T-helper 17 cell (primary cell): ENCODE results near the gene SPTBN1. TPM values are rescaled to one million over a fixed set of nuclear protein-coding genes. Genes with fewer than 3 reads are reported as not detected.

Experiments used
- ATAC-seq: fragments of 150-1000 bp; cut with Tn5 transposase; 2 replicates; pipeline ENCODE4 v1.10.0; 2021; ENCODE audit warnings: mild to moderate bottlenecking, moderate library complexity
- DNase-seq, 3 donors: peaks; one replicate each; pipeline versions ENCODE4 v3.0.0 to v3.0.0-alpha.2; 2020 to 2021
- H3K9me3 ChIP-seq: one replicate; pipeline ENCODE4 v1.7.0; 2013; ENCODE audit warnings: low read length, mild to moderate bottlenecking; ENCODE audit not compliant: control insufficient read depth, poor library complexity, severe bottlenecking
- H3K27ac Mint-ChIP-seq: one replicate; pipeline ENCODE4 v1.8.0; 2022; ENCODE audit warnings: mild to moderate bottlenecking, moderate library complexity, mixed read lengths
- H3K27me3 Mint-ChIP-seq: one replicate; pipeline ENCODE4 v1.8.0; 2022; ENCODE audit warnings: mixed read lengths
- H3K36me3 Mint-ChIP-seq: one replicate; pipeline ENCODE4 v1.8.0; 2022; ENCODE audit warnings: low read depth, mixed read lengths
- H3K4me1 Mint-ChIP-seq: one replicate; pipeline ENCODE4 v1.8.0; 2022; ENCODE audit warnings: mild to moderate bottlenecking, mixed read lengths
- H3K4me3 Mint-ChIP-seq: one replicate; pipeline ENCODE4 v1.8.0; 2022; ENCODE audit warnings: mild to moderate bottlenecking, moderate library complexity, mixed read lengths
- total RNA-seq, 4 donors: library from RNA in 2 of 4; stranded (reverse) in 2 of 4; gene quantifications; one replicate each; pipeline ENCODE4 v1.2.3 and lab custom pipeline; 2022 to 2026

SPTBN1 gene
- total RNA-seq, 2 donors from 2014 or later = 187 to 195 TPM

- Mint-ChIP-seq H3K4me3 (no peak overlapping the region), H3K4me1 (no peaks in the 10 kb centered on the region), H3K27ac (no peak overlapping the region), H3K36me3 (peaks cover 2% of the 10 kb centered on the region), H3K27me3 (peaks cover 18% of the 10 kb centered on the region)
- DNase-seq = no peak
- H3K9me3 ChIP-seq = no peaks in the 10 kb centered on the region
- no peak for ATAC-seq
These were observed 16.5 kb upstream of the SPTBN1 start for GRCh38 chr2:54439582-54439981.

GRCh38 chr2:54440050-54440449, 16.1 kb upstream of the SPTBN1 start:
- H3K4me1 Mint-ChIP-seq = no peaks in the 10 kb centered on the region
- ATAC-seq (no peak), DNase-seq (no peak)
- peaks cover 22% of the 10 kb centered on the region for H3K27me3 Mint-ChIP-seq
- H3K4me3 Mint-ChIP-seq = no peak overlapping the region
- peaks cover 2% of the 10 kb centered on the region for H3K36me3 Mint-ChIP-seq
- H3K27ac Mint-ChIP-seq = no peak overlapping the region
- no peaks in the 10 kb centered on the region for H3K9me3 ChIP-seq

DNA sequence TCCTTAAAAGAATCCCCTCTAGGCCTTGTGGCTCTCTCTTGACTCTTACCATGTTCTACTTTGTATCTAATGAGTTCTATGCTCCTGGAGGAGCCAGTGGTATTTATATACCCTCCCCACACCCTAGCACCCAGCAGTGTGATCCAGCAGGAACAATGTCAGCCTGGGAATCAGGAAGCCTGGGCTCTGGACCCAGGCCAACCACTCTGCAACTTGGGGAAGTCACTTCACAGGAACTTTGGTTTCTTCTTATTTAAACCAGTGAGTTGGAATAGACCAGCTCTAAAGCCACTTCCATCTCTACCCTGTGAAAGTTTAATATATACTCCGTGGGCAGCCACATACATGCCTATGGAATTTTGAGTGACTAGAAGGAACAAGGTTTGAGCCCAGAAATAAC, 11.6 kb upstream of the SPTBN1 start:
- no peak for ATAC-seq
- no peaks in the 10 kb centered on the region for H3K9me3 ChIP-seq
- Mint-ChIP-seq H3K4me3 (no peak overlapping the region), H3K36me3 (no peaks in the 10 kb centered on the region), H3K4me1 (no peaks in the 10 kb centered on the region), H3K27ac (no peak overlapping the region), H3K27me3 (peaks cover 25% of the 10 kb centered on the region)
- no peak for DNase-seq

GRCh38 chr2:54446122-54446521, 10.0 kb upstream of the SPTBN1 start:
- no peaks in the 10 kb centered on the region for H3K9me3 ChIP-seq
- Mint-ChIP-seq H3K4me1 (no peaks in the 10 kb centered on the region), H3K27ac (no peak overlapping the region), H3K4me3 (no peak overlapping the region), H3K36me3 (no peaks in the 10 kb centered on the region), H3K27me3 (peaks cover 25% of the 10 kb centered on the region)
- ATAC-seq = no peak
- no peak for DNase-seq

GRCh38 chr2:54446625-54447024, 9.5 kb upstream of the SPTBN1 start:
- ATAC-seq = no peak
- Mint-ChIP-seq H3K36me3 (no peaks in the 10 kb centered on the region), H3K27me3 (peaks cover 25% of the 10 kb centered on the region), H3K4me3 (no peak overlapping the region), H3K4me1 (no peaks in the 10 kb centered on the region), H3K27ac (no peak overlapping the region)
- DNase-seq = no peak
- H3K9me3 ChIP-seq = no peaks in the 10 kb centered on the region

- Mint-ChIP-seq H3K4me1 (peaks cover 9% of the 10 kb centered on the region), H3K27me3 (peaks cover 38% of the 10 kb centered on the region), H3K36me3 (peaks cover 2% of the 10 kb centered on the region), H3K27ac (no peak overlapping the region), H3K4me3 (peak overlapping the region; percentile 86)
- DNase-seq (no peak), ATAC-seq (no peak)
- H3K9me3 ChIP-seq = no peaks in the 10 kb centered on the region
These were observed 1.5 kb upstream of the SPTBN1 start for GRCh38 chr2:54454548-54455130.

DNA sequence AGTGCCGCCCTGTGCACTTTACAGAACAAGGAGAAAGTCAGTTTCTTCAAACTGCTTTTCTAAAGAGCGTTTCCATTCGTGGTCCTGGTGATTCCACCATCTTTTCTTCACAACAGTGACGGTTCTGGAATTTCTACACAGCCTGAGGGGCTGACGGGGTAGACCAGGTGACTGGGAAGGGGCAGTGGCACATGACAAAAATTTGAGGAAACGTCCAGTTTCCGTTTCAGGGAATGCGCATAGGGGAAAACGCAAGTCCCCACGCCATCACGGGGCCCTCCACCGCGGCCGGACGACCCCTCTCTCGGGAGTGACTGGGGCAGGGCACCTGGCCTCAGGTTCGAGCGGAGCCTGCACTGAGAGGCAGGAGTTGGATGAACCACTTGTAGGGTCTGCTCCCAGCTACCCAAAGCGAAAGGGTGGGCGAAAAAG, 980 bp upstream of the SPTBN1 start:
- Mint-ChIP-seq H3K4me3 (peak overlapping the region; percentile 86), H3K27me3 (peaks cover 38% of the 10 kb centered on the region), H3K36me3 (peaks cover 2% of the 10 kb centered on the region), H3K4me1 (peaks cover 9% of the 10 kb centered on the region), H3K27ac (no peak overlapping the region)
- DNase-seq = no peak
- ATAC-seq = no peak
- no peaks in the 10 kb centered on the region for H3K9me3 ChIP-seq

DNA sequence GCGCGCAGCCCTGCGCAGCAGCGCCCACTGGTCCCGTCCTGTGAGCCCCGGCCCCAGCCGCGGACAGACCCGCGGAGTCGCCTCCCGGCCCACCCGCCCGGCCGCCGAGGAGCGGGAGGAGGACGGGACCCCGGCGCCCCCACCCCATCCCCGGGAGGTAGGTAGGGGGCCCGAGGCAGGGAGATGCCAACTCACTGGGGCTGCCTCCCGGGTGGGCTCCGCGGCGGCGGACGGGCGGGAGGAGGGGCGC, 160 bp downstream of the SPTBN1 start:
- no peak for ATAC-seq
- H3K4me3 Mint-ChIP-seq = peak overlapping the region; percentile 86

DNA sequence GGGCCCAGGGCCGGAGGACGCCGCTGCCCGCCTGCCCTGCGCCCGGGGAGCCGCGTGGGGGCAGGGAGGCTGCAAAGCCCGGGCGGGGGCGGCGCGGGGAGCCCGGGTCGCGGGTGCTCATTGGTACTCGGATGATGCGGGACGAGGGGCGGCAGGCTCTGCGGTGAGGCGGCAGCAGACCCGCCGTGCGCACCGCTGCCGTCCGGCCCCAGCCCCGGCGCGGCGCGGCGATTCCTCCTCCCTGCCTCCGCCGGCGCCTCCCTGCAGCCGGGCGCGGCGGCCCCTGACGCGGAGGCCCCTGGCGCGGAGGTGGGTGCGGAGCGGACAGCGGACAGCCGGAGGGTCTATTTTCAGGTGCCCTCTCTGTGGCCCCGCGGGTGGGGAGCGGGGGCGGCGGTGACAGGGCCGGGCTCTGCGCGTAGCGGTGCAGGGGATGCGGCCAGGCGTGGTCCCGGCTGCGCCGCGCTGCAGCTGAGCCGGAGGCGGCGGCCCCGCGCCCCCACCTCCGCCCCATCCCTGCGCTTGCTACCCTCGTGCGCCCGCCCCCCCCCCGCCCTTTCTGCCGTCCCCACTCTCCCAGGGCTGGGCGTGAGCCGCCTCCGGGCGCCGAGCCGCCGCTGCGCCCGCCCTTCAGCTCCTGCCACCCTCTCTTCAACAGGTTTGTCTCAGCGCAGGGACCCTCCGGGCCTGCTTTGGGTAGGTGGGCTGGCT, 640 bp downstream of the SPTBN1 start:
- ATAC-seq = peak; percentile 50
- H3K36me3 Mint-ChIP-seq = peaks cover 2% of the 10 kb centered on the region
- H3K4me1 Mint-ChIP-seq = peaks cover 9% of the 10 kb centered on the region
- DNase-seq = no peak
- no peak overlapping the region for H3K27ac Mint-ChIP-seq
- H3K27me3 Mint-ChIP-seq = peaks cover 53% of the 10 kb centered on the region
- H3K9me3 ChIP-seq = no peaks in the 10 kb centered on the region
- H3K4me3 Mint-ChIP-seq = peak overlapping the region; percentile 91

More for the DNA sequence above, 160 bp downstream of the SPTBN1 start:
- Mint-ChIP-seq H3K27ac (no peak overlapping the region), H3K4me1 (peaks cover 9% of the 10 kb centered on the region), H3K27me3 (peaks cover 48% of the 10 kb centered on the region), H3K36me3 (peaks cover 2% of the 10 kb centered on the region)
- no peaks in the 10 kb centered on the region for H3K9me3 ChIP-seq
- DNase-seq = no peak

DNA sequence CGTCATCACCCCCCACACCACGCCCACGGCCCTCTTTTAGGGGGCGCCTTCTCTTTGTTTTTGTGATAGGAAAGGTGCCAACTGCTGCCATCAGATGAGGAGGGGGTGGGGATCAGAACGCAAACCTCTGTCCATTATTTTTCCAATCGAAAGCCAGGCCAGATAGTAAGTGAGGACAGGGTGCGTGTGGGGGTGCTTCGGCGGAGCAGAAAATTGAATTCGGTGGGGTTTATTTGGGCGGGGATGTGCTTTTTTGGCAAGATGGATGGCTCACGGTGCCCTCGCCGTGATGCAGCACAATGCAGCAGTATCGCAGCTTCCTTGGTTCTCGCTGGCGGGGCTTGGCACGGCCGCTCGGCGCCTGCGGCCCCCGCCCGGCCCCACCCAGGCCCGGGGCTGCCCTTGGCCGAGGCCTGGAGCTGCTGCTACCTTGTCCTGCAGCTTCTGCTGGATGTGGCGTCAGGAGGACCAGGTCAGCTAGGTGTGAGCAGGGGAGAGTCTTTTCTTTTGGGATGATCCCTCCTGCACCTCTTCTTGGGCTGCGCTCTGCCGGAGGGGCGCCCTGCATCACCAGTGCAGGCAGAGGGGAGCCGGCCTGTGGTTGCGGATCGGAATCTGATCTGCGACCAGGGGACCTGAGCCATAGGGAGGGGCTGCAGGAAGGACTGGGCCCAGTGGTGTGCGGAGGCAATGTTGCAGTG, 1.3 kb downstream of the SPTBN1 start:
- peaks cover 2% of the 10 kb centered on the region for H3K36me3 Mint-ChIP-seq
- no peak overlapping the region for H3K27ac Mint-ChIP-seq
- H3K4me3 Mint-ChIP-seq = peak overlapping the region; percentile 91
- H3K9me3 ChIP-seq = no peaks in the 10 kb centered on the region
- peaks cover 55% of the 10 kb centered on the region for H3K27me3 Mint-ChIP-seq
- DNase-seq = no peak
- H3K4me1 Mint-ChIP-seq = peaks cover 9% of the 10 kb centered on the region
- ATAC-seq = peak; percentile 57

- Mint-ChIP-seq H3K36me3 (peaks cover 5% of the 10 kb centered on the region), H3K27ac (no peak overlapping the region), H3K27me3 (peaks cover 64% of the 10 kb centered on the region), H3K4me1 (peaks cover 9% of the 10 kb centered on the region), H3K4me3 (no peak overlapping the region)
- ATAC-seq = no peak
- DNase-seq = no peak
- no peaks in the 10 kb centered on the region for H3K9me3 ChIP-seq
These were observed 2.9 kb downstream of the SPTBN1 start for GRCh38 chr2:54459037-54459441.

DNA sequence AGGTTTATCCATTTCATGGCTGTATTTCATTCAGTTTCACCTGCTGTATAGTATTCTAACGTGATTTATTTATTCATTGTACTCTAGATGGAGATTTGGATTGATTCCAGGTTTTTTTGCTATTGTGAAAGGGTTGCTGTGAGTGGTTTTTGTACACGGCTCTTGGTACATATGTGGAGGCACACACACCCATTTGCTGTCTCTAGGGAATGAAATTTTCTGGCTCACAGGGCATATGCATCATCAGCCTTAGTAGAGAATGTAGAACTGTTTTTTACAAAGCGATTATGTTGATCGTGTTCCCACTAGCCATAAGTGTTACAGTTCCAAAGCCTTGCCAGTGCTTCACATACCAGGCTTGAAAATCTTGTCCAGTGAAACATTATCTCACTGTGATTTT, 5.1 kb downstream of the SPTBN1 start:
- no peak for DNase-seq
- Mint-ChIP-seq H3K4me1 (peaks cover 6% of the 10 kb centered on the region), H3K27ac (no peak overlapping the region), H3K4me3 (no peak overlapping the region), H3K27me3 (peaks cover 57% of the 10 kb centered on the region), H3K36me3 (peaks cover 5% of the 10 kb centered on the region)
- no peak for ATAC-seq
- H3K9me3 ChIP-seq = no peaks in the 10 kb centered on the region

GRCh38 chr2:54464341-54464740, 8.2 kb downstream of the SPTBN1 start:
- no peak for ATAC-seq
- Mint-ChIP-seq H3K27ac (no peak overlapping the region), H3K4me3 (no peak overlapping the region), H3K4me1 (no peaks in the 10 kb centered on the region), H3K27me3 (peaks cover 42% of the 10 kb centered on the region), H3K36me3 (peaks cover 3% of the 10 kb centered on the region)
- H3K9me3 ChIP-seq = no peaks in the 10 kb centered on the region
- no peak for DNase-seq

- peaks cover 39% of the 10 kb centered on the region for H3K27me3 Mint-ChIP-seq
- DNase-seq = no peak
- peaks cover 3% of the 10 kb centered on the region for H3K36me3 Mint-ChIP-seq
- no peak for ATAC-seq
- H3K27ac Mint-ChIP-seq = no peak overlapping the region
- no peaks in the 10 kb centered on the region for H3K9me3 ChIP-seq
- no peaks in the 10 kb centered on the region for H3K4me1 Mint-ChIP-seq
- no peak overlapping the region for H3K4me3 Mint-ChIP-seq
These were observed 9.0 kb downstream of the SPTBN1 start for GRCh38 chr2:54465143-54465542.
